HG03521 (cell line): Measurements from ENCODE around the gene C1orf210.

ENCODE experiments used
- ATAC-seq: cut with Tn5 transposase; IDR thresholded peaks from one replicate; pipeline ENCODE4 v1.9.1; 2021; ENCODE audit warnings: mild to moderate bottlenecking, moderate library complexity; ENCODE audit not compliant: unreplicated experiment

C1orf210 gene

DNA sequence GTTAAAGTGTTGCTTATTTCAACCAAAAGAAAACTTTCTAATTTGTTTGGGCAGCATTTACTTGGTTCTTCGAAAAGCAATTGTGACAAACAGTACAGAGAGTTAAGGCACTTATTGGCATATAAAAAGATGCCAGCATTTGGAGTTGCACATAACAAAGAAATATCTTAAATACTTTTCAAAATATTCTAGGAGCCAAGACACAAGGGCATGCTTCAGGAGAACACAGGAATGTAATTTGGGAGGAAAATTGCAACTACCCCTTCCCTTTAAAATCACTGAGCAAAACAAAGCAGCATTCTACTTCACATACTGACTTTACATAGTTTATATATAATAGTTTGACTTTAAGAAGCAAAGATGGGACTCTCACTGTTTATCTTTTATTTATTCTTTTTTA is 10.8 kb upstream of the C1orf210 start:
- no peak for ATAC-seq

DNA sequence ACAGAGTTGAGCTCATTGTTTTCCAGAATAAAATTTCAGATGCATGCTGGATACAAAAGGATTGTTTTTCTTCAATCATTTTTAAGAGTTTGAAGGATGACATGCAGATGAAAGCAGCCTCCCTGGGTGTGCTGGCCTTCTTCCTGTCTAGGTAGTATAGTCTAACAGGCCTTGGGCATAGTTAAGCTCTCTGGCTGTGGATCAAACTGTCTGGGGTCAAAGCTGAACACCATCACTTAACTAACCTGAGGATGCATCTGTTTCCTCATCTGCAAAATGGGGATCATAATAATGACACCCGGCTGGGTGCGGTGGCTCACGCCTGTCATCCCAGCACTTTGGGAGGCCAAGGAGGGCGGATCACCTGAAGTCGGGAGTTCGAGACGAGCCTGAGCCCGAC is 9.4 kb upstream of the C1orf210 start:
- no peak for ATAC-seq

DNA sequence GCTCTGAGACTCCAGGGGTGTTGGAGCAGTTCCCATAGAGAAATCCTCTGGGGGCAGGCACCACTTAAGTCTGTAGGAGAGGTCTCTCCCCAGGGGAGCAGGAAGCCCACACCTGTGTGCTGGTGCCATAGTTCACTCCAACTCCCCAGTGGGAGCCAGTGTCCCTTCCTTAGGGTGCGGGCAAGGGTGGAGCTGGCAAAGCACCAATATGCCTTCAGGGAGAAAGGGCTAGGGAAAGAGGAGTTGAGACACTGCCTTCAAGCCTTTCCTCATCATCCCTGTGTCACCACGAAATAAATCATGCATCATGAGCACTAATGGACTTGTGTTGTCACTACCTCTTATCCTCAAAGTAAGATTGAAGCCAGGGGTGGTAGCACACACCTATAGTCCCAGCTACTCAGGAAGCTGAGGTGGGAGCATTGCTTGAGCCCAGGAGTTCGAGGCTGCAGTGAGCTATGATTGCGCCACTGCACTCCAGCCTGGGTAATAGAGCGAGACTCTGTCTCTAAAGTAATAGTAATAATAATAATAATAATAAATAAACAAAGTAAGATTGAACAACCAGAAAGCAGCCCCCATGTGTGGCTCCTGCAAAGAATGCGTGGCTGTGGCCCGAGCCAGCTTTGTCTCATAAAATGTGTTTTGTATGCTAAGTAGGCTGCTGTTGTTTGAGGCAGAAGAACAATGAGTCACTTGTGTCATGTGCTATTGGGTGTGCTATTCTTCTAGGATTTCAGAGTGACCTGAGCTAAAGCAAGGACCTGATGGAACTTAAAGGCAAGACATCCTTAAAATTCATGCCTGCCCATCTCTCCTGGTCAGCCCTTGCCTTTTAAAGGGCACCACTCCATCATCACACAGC is 8.7 kb upstream of the C1orf210 start:
- ATAC-seq = no peak

GRCh38 chr1:43293176-43293575 is 7.8 kb upstream of the C1orf210 start:
- no peak for ATAC-seq

- no peak for ATAC-seq
These were observed 7.3 kb upstream of the C1orf210 start for GRCh38 chr1:43292679-43293078.

DNA sequence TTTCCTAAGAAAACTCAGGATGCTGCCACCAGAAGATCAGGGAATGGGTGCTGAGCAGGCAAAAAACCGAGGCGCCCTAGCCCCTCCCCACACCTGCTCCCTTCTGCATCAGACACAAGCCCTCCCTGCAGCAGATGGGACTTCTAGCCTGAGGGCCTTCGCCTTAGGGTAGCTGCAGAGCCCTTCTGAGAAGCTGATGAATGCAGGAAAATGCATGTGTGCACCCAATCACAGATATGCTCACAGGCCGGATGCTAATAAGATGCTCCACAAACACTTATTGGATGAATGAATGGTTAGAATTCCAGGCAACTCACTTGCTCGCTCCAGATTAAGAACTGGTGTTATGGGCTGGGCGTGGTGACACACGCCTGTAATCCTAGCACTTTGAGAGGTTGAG is 6.8 kb upstream of the C1orf210 start:
- ATAC-seq = no peak

- no peak for ATAC-seq
These were observed 3.7 kb upstream of the C1orf210 start for GRCh38 chr1:43288785-43289706.

GRCh38 chr1:43288058-43288784 is 2.8 kb upstream of the C1orf210 start:
- ATAC-seq = no peak

GRCh38 chr1:43286533-43286932 is 1.2 kb upstream of the C1orf210 start:
- ATAC-seq = no peak

DNA sequence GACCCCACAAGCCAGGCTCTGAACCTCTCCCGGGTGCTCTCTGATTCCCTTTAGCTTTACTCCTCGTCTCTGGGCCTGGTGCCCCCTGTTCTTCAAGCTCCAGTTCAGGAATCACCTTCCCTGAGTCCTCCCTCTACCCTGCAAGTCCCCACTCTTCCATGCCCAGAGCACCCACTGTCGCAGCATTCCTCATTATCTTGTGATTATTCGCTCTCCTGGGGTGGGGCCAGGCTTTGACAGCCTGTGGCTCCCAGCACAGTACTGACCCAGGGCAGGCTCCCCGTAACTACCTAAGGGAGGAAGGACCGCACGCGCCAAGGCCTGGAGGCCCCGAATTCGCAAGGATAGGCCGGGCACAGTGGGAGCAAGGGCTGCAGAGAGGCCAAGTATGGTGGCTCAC is 734 bp upstream of the C1orf210 start:
- ATAC-seq = no peak

DNA sequence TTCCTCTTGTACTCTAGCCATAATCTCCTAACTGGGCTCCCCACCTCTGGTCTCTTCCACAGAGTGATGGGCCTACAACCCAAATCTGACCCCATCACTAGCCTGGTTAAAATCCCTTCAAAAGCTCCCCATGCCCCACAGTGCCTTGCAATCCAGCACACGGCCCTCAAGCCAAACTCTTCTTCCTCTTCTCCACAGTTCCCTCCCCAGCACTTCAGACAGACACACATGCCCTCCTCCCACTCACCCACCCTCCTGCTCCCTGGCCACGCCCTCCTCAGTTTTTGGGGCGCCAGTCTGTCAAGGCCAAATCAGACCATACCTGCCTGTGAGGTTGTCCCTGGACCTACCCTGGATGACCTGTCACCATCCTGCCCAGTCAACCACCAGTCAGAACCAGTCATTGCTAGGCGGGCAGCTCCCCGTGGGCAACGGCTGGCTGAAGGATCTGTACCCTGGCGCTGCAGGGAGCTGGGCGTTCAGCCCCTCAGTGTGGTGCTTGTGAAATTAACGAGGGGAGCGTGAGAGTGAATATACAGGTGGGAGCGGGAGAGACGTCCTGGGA is 753 bp downstream of the C1orf210 start:
- ATAC-seq = no peak

- ATAC-seq = no peak
These were observed 1.3 kb downstream of the C1orf210 start for GRCh38 chr1:43284065-43284464.

- ATAC-seq = no peak
These were observed 2.9 kb downstream of the C1orf210 start for GRCh38 chr1:43282220-43283195.

DNA sequence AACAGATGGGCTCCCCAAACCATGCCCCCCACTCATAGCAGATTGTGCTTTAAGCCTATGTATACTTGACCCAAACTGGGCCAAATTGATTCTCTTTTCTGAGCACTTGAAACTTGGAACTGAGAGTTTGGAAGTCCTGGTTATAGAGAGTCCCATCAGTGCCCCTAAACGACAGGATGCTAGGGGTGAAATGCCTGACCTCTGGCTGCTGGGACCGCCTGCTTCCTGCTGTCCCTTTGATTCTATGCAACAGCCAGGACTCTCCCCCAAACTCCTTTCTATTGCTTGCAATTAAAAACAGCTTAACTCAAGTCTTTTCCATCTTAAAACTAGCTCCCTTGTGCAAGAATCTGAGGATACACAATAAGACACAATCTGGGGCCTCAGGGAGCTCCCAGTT is 4.7 kb downstream of the C1orf210 start:
- ATAC-seq = no peak

GRCh38 chr1:43279666-43280065 is 5.7 kb downstream of the C1orf210 start:
- no peak for ATAC-seq

DNA sequence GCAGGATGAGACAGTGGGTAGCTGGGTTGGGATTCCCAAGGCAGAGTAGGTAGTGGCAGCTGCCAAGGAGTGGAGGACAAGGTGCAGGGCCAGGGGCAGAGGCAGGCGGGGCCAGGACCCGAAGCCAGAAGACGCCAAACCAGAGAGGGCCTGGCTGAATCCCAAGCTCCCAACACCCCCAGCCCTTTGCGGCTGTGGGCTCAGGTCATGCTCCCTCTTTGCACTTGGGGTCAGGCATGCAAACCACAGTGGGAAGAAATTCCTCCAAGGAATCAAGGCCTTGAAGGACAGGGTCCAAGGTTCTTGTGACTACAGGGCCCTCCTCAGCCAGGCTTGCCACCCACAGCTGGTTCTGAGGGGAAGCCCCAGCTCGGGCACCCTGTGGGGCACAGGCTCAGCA is 6.2 kb downstream of the C1orf210 start:
- no peak for ATAC-seq

DNA sequence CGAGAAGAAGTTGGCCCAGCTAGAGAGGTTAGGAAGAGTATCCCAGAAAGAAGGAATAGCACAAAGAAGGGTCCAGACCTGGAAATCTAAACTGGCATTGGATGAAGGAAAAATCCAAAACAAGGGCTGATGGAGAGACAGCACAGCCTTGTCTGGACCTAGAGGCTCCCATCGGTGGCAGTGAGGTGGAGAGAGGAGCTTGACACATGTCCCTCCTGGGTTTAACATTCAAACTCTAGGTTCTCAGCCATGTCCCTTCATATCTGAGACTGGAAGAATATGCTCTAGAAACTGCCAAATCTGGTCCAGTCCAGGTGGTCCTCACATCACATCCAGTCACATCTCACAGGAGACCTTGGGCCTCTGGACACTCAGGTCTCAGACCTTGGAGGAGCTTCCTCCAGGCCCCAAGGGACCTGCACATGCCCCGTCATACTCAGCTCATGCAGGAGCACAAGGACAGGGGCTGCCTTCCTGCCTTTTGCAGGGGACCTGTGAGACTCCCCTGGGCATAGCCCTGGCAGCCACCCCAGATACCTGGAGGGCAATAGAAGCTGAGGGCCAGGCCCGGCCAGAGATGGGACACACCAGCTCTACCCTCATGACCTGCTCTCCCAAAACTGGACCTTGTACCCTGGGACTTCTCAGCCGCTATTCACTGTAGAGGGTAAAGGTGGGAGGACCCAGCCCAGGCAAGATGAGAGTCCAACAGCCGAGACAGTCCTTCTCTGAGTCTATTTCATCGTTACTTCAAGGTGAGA is 8.1 kb downstream of the C1orf210 start:
- ATAC-seq = no peak

- no peak for ATAC-seq
These were observed 8.7 kb downstream of the C1orf210 start for GRCh38 chr1:43276673-43277072.
